K562 (cell line): ENCODE data around the gene JMJD1C. TPM values are rescaled to one million over a fixed set of nuclear protein-coding genes. Genes with fewer than 3 reads are reported as not detected.
A peak's percentile ranks its signal among the peaks of the same experiment; 100 is the strongest.

Source experiments
- ATAC-seq: fragments of 200-7000 bp; cut with Tn5 transposase; 3 replicates; pipeline ENCODE4 v1.9.1; 2020; ENCODE audit warnings: moderate library complexity
- BruUV-seq: library from RNA; stranded (reverse); fragments of 400-500 nt; replicated peaks from 2 replicates; lab custom pipeline; 2021; lab: Mats Ljungman, UMichigan
- CTCF ChIA-PET: fragments of 300-600 bp; formaldehyde crosslinking; extraction: SDS; loops from one replicate; lab custom pipeline; 2021; ENCODE audit warnings: low intra/inter-chr PET ratio; lab: Yijun Ruan, JAX
- POLR2A ChIA-PET: fragments of 300-600, 350-650 bp; sonication (Branson Sonifier 250); formaldehyde crosslinking; extraction: SDS; loops from one replicate; lab custom pipeline; 2021; ENCODE audit warnings: antibody characterized with exemption, inconsistent platforms; lab: Yijun Ruan, JAX
- DNase-seq, 4 experiments: peaks; one replicate each; pipeline versions ENCODE4 v3.0.0 to v3.0.0-alpha.2; 2011 to 2018; ENCODE audit warnings: low spot score in 3 of 4, mixed read lengths in 3 of 4; ENCODE audit errors: extremely low read depth in 1 of 4
- FAIRE-seq: peaks from 2 replicates; lab custom pipeline; 2011; peaks lifted over from hg19 to GRCh38; lab: Jason Lieb, UNC
- H2AFZ ChIP-seq: 2 replicates; pipeline ENCODE4 v1.6.0; 2011; ENCODE audit warnings: low read depth, low read length, control low read depth, inconsistent platforms
- H3K27ac ChIP-seq: fragments of 200-600 bp; 3 replicates; pipeline ENCODE4 v1.8.0; 2011; ENCODE audit warnings: low read depth, mild to moderate bottlenecking, control low read depth, inconsistent platforms, low read length, moderate library complexity, mixed read lengths; ENCODE audit errors: extremely low read depth
- H3K27me3 ChIP-seq, 2 experiments: fragments of 300-600 bp in 1 of 2; 2 replicates in 1 of 2; 3 replicates in 1 of 2; pipeline versions ENCODE4 v1.6.0 to v1.8.0; 2011; ENCODE audit warnings: inconsistent platforms in 2 of 2, low read length in 2 of 2, mild to moderate bottlenecking in 1 of 2, mixed read lengths in 1 of 2, moderate library complexity in 1 of 2; ENCODE audit not compliant: control insufficient read depth in 2 of 2, insufficient read depth in 2 of 2
- H3K36me3 ChIP-seq: fragments of 300-600 bp; 3 replicates; pipeline ENCODE4 v1.8.0; 2011; ENCODE audit warnings: mild to moderate bottlenecking, low read length, inconsistent platforms; ENCODE audit not compliant: control insufficient read depth, insufficient read depth
- H3K4me1 ChIP-seq, 2 experiments: fragments of 200-600 bp in 1 of 2; replicated peaks in 1 of 2; 2 replicates in 1 of 2; 3 replicates in 1 of 2; pipeline versions ENCODE4 v1.5.1 to v1.8.0; 2011; ENCODE audit warnings: inconsistent platforms in 2 of 2, low read length in 2 of 2, mild to moderate bottlenecking in 1 of 2, mixed read lengths in 1 of 2, moderate library complexity in 1 of 2; ENCODE audit not compliant: control insufficient read depth in 2 of 2, insufficient read depth in 2 of 2
- H3K4me2 ChIP-seq: 2 replicates; pipeline ENCODE4 v1.6.1; 2011; ENCODE audit warnings: low read length, control low read depth, inconsistent platforms, mixed read lengths; ENCODE audit not compliant: insufficient read depth
- H3K4me3 ChIP-seq: fragments of 200-600 bp; sonication (generic), shearing (Covaris generic); 2 replicates; pipeline ENCODE4 v1.5.1; 2016; ENCODE audit warnings: control low read depth, inconsistent platforms
- H3K79me2 ChIP-seq: fragments of 200-600 bp; 3 replicates; pipeline ENCODE4 v1.8.0; 2011; ENCODE audit warnings: low read length, inconsistent platforms; ENCODE audit not compliant: control insufficient read depth, insufficient read depth
- H3K9ac ChIP-seq, 2 experiments: 2 replicates each; pipeline versions ENCODE4 v1.6.0 to v1.6.1; 2011; ENCODE audit warnings: low read depth in 2 of 2, low read length in 2 of 2, control low read depth in 1 of 2, inconsistent platforms in 1 of 2, mild to moderate bottlenecking in 1 of 2, mixed read lengths in 1 of 2; ENCODE audit not compliant: insufficient read depth in 1 of 2
- H3K9me1 ChIP-seq: one replicate; pipeline ENCODE4 v1.6.0; 2011; ENCODE audit warnings: inconsistent platforms, mild to moderate bottlenecking, low read length, moderate library complexity; ENCODE audit not compliant: control insufficient read depth, insufficient read depth
- H3K9me3 ChIP-seq: replicated peaks from 2 replicates; pipeline ENCODE4 v1.5.1; 2011; ENCODE audit warnings: low read depth, low read length, inconsistent platforms; ENCODE audit not compliant: control insufficient read depth, insufficient read depth
- H4K20me1 ChIP-seq: replicated peaks from 2 replicates; pipeline ENCODE4 v1.6.1; 2011; ENCODE audit warnings: low read length, inconsistent platforms, mixed read lengths; ENCODE audit not compliant: control insufficient read depth, insufficient read depth
- IFI16 ChIP-seq: fragments of 250-450 bp; sonication (Bioruptor Pico); IDR thresholded peaks from 2 replicates; pipeline ENCODE4 v2.1.2; 2022; ENCODE audit warnings: mild to moderate bottlenecking, inconsistent platforms
- MYNN ChIP-seq, 2 experiments: sonication (generic); formaldehyde crosslinking in 1 of 2; IDR thresholded peaks; 2 replicates each; pipeline versions ENCODE4 v1.5.0 to v1.6.1; 2016 to 2020; ENCODE audit warnings: antibody characterized with exemption in 1 of 2, missing genetic modification reagents in 1 of 2
- SP2 ChIP-seq: IDR thresholded peaks from 2 replicates; pipeline ENCODE4 v1.6.1; 2011; ENCODE audit warnings: mild to moderate bottlenecking, low read depth, low read length, moderate library complexity; ENCODE audit not compliant: poor library complexity, severe bottlenecking; ENCODE audit errors: extremely low read depth
- WGBS: fragments of 100-300 bp; shearing (Covaris generic); methylation state at CpG from one replicate; pipeline ENCODE4 v1.1.6; 2016; ENCODE audit warnings: low coverage, mixed read lengths; ENCODE audit not compliant: insufficient coverage; ENCODE audit errors: missing lambda C conversion rate; 5-methylcytosine and 5-hydroxymethylcytosine counted together
- in situ Hi-C: fragments of 300-500 bp; cut with MboI; formaldehyde crosslinking; loops from 4 replicates; pipeline ENCODE4 v1.15.0; 2018; ENCODE audit warnings: inconsistent platforms, mixed read lengths
- intact Hi-C: fragments of 100-400 bp; cut with micrococcal nuclease; formaldehyde crosslinking; loops from 2 replicates; pipeline ENCODE4 v1.14.2; 2022
- polyA plus RNA-seq, 8 experiments: library from polyadenylated mRNA; depleted of rRNA in 4 of 8; stranded (reverse) in 5 of 8; unstranded in 3 of 8; fragments of >200 nt; fragmentation: Nextera tagmentation in 2 of 8; fragmentation: Illumina TruSeq in 1 of 8; extraction: Ambion mirVana in 2 of 8; extraction: Trizol in 1 of 8; gene quantifications; 2 replicates each; pipeline versions ENCODE4 v1.2.1 to v1.2.3, GENCODE V29; 2011 to 2014; ENCODE audit warnings: inconsistent platforms in 1 of 8, missing spikeins in 1 of 8
- total RNA-seq, 7 experiments: library from RNA; depleted of rRNA in 6 of 7; stranded (reverse); fragments of >200 nt in 6 of 7; fragmentation: Illumina TruSeq in 2 of 7; extraction: Trizol in 2 of 7; gene quantifications; 2 replicates each; pipeline versions ENCODE4 v1.2.1 to v1.2.3, GENCODE V29; 2011 to 2021; ENCODE audit warnings: low replicate concordance in 1 of 7
- TF ChIP-seq, protein P1 (sequence below): fragments of 450-650 bp; formaldehyde crosslinking; conservative IDR thresholded peaks from 2 replicates; pipeline ENCODE4 v1.4.0; 2022; ENCODE audit warnings: mild to moderate bottlenecking, missing genetic modification characterization

Gene JMJD1C
- total and polyA plus RNA-seq, 9 of the 15 experiments (the other 6 are each of a cell fraction or from before 2014, with no cell fraction given), result 25.3 to 68.0 (median 47.2) TPM

DNA sequence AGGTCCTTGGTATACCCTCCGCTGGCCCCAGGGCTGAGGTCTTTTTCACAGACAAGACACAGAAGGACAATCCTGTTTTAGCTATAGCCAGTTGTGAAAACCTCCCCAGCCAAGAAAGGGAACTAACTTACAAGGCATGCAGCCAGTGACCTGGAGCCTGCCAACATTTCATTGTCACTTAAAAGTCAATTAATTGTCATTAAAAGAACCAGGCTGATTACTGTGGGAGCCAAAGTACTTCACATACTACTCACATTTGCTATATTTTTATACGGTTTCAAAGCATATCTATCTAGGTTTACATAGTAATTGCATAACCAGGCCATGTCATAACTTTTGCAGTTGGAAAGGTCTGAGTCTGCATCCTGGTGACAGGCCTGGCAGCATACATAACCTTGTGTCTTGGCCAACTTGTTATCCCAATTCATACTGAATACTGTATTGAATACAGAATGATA, 301.6 kb downstream of the JMJD1C start:
- H3K4me2 ChIP-seq, result no peak overlapping the region
- no peak overlapping the region for H2AFZ ChIP-seq
- TF ChIP-seq IFI16 (CRISPR knock-in tag) (no peak), MYNN (IDR thresholded peaks at IDR 0.05) (0 out of 2 replicates have a peak, but pooled peaks have one; percentile 10), MYNN (CRISPR knock-in tag; IDR thresholded peaks at IDR 0.05) (no peak)
- ATAC-seq (no peak), DNase-seq (no peak), FAIRE-seq (no peak)
- ChIA-PET POLR2A (interaction anchor here (0.9 kb wide), 1 partner anchor 556 kb away, joined by 3 read pairs; no protein-coding TSS in a partner anchor), CTCF (interaction anchor here (0.6 to 1.2 kb wide), 2 partner anchors 603 to 652 kb away, joined by 3 read pairs; no protein-coding TSS in a partner anchor)
- H3K27me3 ChIP-seq, result no peaks in the 10 kb centered on the region
- H3K27ac ChIP-seq, result no peak overlapping the region
- BruUV-seq, result no TSS peak
- intact Hi-C loops (no loop called here), in situ Hi-C loops (loop anchor here (5.0 kb wide), 1 partner anchor 558 kb away; no protein-coding TSS in a partner anchor)
- H3K79me2 ChIP-seq, result no peaks in the 10 kb centered on the region
- no peaks in the 10 kb centered on the region for H3K9me1 ChIP-seq
- H3K36me3 ChIP-seq, result peaks cover 26% of the 10 kb centered on the region; the same call in 2 of the 3 replicates
- H4K20me1 ChIP-seq, result no peaks in the 10 kb centered on the region
- 85% methylated on average over 2 of the region's 2 CpGs for WGBS
- no peaks in the 10 kb centered on the region for H3K9me3 ChIP-seq
- no peak overlapping the region for H3K9ac ChIP-seq
- no peak overlapping the region for H3K4me3 ChIP-seq
- no peaks in the 10 kb centered on the region for H3K4me1 ChIP-seq

DNA sequence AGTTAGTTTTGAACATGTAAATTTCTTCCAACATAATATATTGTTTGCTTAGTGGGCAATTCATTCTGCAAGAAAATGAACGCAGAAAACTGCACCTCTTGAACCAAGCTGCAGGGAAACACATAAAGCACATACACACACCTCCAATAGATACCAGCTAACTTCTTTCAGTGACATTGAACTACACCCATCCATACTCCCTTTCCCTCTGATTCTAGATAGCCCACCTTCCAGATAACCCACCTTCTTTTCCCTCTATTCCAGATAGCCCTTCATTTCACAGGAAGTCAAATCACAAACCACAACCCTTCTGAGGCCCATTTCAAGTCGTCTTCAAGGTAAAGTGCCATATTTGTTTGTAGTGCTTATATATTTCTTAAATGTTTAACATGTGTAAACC, 304.2 kb downstream of the JMJD1C start:
- Histone ChIP-seq H3K4me2 (no peak overlapping the region), H3K27ac (no peak overlapping the region), H3K79me2 (no peaks in the 10 kb centered on the region), H3K27me3 (no peaks in the 10 kb centered on the region), H3K4me3 (no peak overlapping the region), H3K4me1 (no peaks in the 10 kb centered on the region), H3K9me3 (no peaks in the 10 kb centered on the region), H3K9ac (no peak overlapping the region), H3K9me1 (no peaks in the 10 kb centered on the region), H4K20me1 (no peaks in the 10 kb centered on the region; the same call in 1 of the 2 replicates), H3K36me3 (peaks cover 12% of the 10 kb centered on the region; the same call in 1 of the 3 replicates), H2AFZ (no peak overlapping the region)
- no TSS peak for BruUV-seq
- WGBS, result 4% methylated on average over 2 of the region's 2 CpGs
- ChIA-PET CTCF (no interaction called here), POLR2A (interaction anchor here (0.7 to 1.3 kb wide), 2 partner anchors 15 to 19 kb away, joined by 3 read pairs; no protein-coding TSS in a partner anchor)
- FAIRE-seq, result no peak
- no peak for DNase-seq
- intact Hi-C loops (no loop called here), in situ Hi-C loops (loop anchor here (5.0 kb wide), 1 partner anchor 561 kb away; no protein-coding TSS in a partner anchor)
- ATAC-seq, result no peak
- TF ChIP-seq SP2, result no peak
- TF ChIP-seq, protein P1, sequence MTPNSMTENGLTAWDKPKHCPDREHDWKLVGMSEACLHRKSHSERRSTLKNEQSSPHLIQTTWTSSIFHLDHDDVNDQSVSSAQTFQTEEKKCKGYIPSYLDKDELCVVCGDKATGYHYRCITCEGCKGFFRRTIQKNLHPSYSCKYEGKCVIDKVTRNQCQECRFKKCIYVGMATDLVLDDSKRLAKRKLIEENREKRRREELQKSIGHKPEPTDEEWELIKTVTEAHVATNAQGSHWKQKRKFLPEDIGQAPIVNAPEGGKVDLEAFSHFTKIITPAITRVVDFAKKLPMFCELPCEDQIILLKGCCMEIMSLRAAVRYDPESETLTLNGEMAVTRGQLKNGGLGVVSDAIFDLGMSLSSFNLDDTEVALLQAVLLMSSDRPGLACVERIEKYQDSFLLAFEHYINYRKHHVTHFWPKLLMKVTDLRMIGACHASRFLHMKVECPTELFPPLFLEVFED, result peak; percentile 90
